SU-DHL-6 (cell line): ENCODE results near the gene MYO9A.

ENCODE experiments used
- H2AFZ ChIP-seq: fragments of 200-600 bp; sonication (generic); 2 replicates; pipeline ENCODE4 v1.6.1; 2014; ENCODE audit warnings: low read depth, mild to moderate bottlenecking, moderate library complexity, mixed read lengths, antibody characterized with exemption, low read length; ENCODE audit not compliant: severe bottlenecking
- H3F3A ChIP-seq: fragments of 200-600 bp; shearing (Covaris generic); 2 replicates; pipeline ENCODE4 v1.6.0; 2016; ENCODE audit warnings: antibody characterized with exemption, mild to moderate bottlenecking; ENCODE audit not compliant: insufficient read depth
- H3K27ac ChIP-seq: fragments of 200-600 bp; sonication (generic); 2 replicates; pipeline ENCODE4 v1.5.1; 2016; ENCODE audit warnings: low read depth, mild to moderate bottlenecking, low read length, moderate library complexity, mixed read lengths
- H3K27me3 ChIP-seq: fragments of 200-600 bp; sonication (generic), shearing (Covaris generic); 2 replicates; pipeline ENCODE4 v1.6.0; 2014; ENCODE audit warnings: mild to moderate bottlenecking, low read length
- H3K36me3 ChIP-seq: fragments of 200-600 bp; sonication (generic); 2 replicates; pipeline ENCODE4 v1.6.1; 2014; ENCODE audit warnings: mild to moderate bottlenecking, low read length, mixed read lengths
- H3K4me2 ChIP-seq: fragments of 300-600, 200-600 bp; shearing (Covaris generic), sonication (generic); 2 replicates; pipeline ENCODE4 v1.6.0; 2014; ENCODE audit warnings: low read length, low read depth, mild to moderate bottlenecking; ENCODE audit not compliant: poor library complexity, severe bottlenecking
- H3K4me3 ChIP-seq: fragments of 200-600 bp; sonication (generic); 2 replicates; pipeline ENCODE4 v1.5.1; 2014; ENCODE audit warnings: antibody characterized with exemption, low read length, mild to moderate bottlenecking, mixed read lengths; ENCODE audit not compliant: insufficient read depth, poor library complexity, severe bottlenecking
- H3K79me2 ChIP-seq: fragments of 200-600 bp; sonication (generic); 2 replicates; pipeline ENCODE4 v1.6.1; 2014; ENCODE audit warnings: mild to moderate bottlenecking, low read length, moderate library complexity; ENCODE audit not compliant: insufficient read depth
- H3K9ac ChIP-seq: fragments of 200-600 bp; sonication (generic); 2 replicates; pipeline ENCODE4 v1.7.0; 2014; ENCODE audit warnings: mild to moderate bottlenecking, low read length
- H3K9me2 ChIP-seq: fragments of 200-600 bp; sonication (generic); replicated peaks from 2 replicates; pipeline ENCODE4 v1.6.1; 2014; ENCODE audit warnings: low read length; ENCODE audit not compliant: insufficient read depth
- H3K9me3 ChIP-seq: fragments of 200-600 bp; sonication (generic); 2 replicates; pipeline ENCODE4 v1.6.1; 2014; ENCODE audit warnings: low read length, mixed read lengths; ENCODE audit not compliant: insufficient read depth
- H4K20me1 ChIP-seq: fragments of 200-600 bp; sonication (generic); 2 replicates; pipeline ENCODE4 v1.6.1; 2014; ENCODE audit warnings: low read depth, mild to moderate bottlenecking, antibody characterized with exemption, low read length, moderate library complexity, mixed read lengths
- CTCF ChIP-seq: fragments of 200-600 bp; sonication (generic); IDR thresholded peaks from one replicate; pipeline ENCODE4 v1.5.1; 2017; ENCODE audit warnings: antibody characterized with exemption, mild to moderate bottlenecking, low read length, moderate library complexity; ENCODE audit not compliant: insufficient read depth, poor library complexity, severe bottlenecking
- EZH2phosphoT487 ChIP-seq: fragments of 200-600 bp; sonication (generic), shearing (Covaris generic); conservative IDR thresholded peaks from 2 replicates; pipeline ENCODE4 v1.6.1; 2018; ENCODE audit warnings: mild to moderate bottlenecking, antibody characterized with exemption, low read length, moderate library complexity, mixed read lengths

MYO9A gene

DNA sequence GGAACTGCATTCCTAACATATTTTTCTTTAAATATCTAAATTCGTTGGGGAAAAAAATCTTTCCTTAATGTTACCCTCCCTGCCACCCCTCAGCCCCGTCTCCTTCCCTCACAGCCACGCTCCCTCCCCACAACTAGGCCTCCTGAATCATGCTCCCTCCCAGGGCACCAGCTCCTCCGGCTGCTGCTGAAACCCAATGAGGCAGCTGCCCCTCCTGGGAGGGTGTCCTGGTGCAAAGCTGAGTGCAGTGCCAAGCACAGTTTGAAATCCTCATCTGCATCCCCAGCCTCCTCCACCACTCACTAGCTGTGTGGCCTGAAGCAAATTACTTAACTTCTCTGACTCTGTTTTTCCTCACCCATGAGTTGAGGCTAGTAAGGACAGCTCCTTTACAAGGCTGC, 310.3 kb downstream of the MYO9A start:
- Histone ChIP-seq H3F3A (no peaks in the 10 kb centered on the region), H3K36me3 (no peaks in the 10 kb centered on the region), H3K9me3 (no peaks in the 10 kb centered on the region), H3K27ac (no peak overlapping the region), H3K9me2 (no peaks in the 10 kb centered on the region), H2AFZ (no peak overlapping the region), H4K20me1 (no peaks in the 10 kb centered on the region), H3K27me3 (no peaks in the 10 kb centered on the region), H3K9ac (no peak overlapping the region), H3K4me3 (no peak overlapping the region), H3K79me2 (no peaks in the 10 kb centered on the region), H3K4me2 (no peak overlapping the region)
- TF ChIP-seq CTCF (no peak), EZH2phosphoT487 (no peak)

DNA sequence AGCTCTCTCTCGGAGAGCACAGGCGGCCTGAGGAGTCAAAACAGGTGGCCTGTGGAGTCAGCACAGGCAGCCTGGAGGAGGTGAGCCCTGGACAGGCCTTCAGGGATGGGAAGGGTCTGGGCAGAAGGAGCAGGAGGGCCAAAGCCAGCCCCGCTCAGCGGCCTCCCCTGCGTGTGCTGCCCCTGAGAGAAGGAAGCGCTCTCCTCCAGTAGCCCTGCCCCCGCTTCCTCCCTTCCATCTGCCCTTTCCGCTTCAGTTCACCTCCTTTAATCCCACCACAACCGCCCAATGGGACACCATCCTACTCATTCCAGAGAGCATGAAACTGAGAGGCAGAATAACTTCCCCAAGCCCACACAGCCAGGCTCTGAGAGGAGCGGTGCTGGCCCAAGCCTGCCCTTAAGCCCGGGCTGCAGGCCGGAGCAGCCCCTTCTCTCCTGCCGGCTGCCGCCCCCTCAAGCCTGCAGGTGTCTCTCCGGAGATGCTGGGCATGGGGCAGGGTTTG, 310.8 kb downstream of the MYO9A start:
- no peaks in the 10 kb centered on the region for H3K9me3 ChIP-seq
- H3F3A ChIP-seq, result no peaks in the 10 kb centered on the region
- H3K9ac ChIP-seq, result no peak overlapping the region
- TF ChIP-seq EZH2phosphoT487 (no peak), CTCF (no peak)
- H3K9me2 ChIP-seq, result no peaks in the 10 kb centered on the region
- H3K4me3 ChIP-seq, result no peak overlapping the region
- H3K4me2 ChIP-seq, result no peak overlapping the region
- H3K27me3 ChIP-seq, result no peaks in the 10 kb centered on the region
- H3K36me3 ChIP-seq, result no peaks in the 10 kb centered on the region
- no peaks in the 10 kb centered on the region for H3K79me2 ChIP-seq
- H2AFZ ChIP-seq, result no peak overlapping the region
- H3K27ac ChIP-seq, result no peak overlapping the region
- H4K20me1 ChIP-seq, result no peaks in the 10 kb centered on the region

DNA sequence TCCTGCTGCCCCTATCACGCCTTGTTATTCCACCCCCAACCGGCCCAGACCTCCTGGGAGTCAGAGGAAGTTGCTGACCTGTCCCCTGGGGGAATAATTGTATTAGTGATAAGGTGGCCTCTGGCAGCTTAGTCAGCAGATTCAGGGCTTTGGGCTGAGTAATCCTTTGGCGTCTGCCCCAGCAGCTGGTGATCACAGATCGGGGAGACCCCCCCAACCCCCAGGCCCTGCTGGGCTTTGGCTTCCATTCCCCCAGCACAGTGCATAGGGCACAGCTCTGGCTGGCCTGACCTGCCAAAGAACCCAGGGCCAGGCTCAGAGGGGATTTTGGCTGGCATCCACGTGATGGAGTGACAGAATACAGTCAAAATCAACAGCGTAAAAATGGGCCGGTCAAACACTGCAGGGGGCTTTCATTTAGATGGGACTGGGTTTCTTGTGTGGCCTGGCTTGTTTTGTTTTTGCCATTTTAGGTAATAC, 311.5 kb downstream of the MYO9A start:
- no peak overlapping the region for H2AFZ ChIP-seq
- H3K27me3 ChIP-seq, result no peaks in the 10 kb centered on the region
- H3K9me3 ChIP-seq, result no peaks in the 10 kb centered on the region
- H3K36me3 ChIP-seq, result no peaks in the 10 kb centered on the region
- H3K4me2 ChIP-seq, result no peak overlapping the region
- no peak for TF ChIP-seq EZH2phosphoT487
- no peak for TF ChIP-seq CTCF
- H3K79me2 ChIP-seq, result no peaks in the 10 kb centered on the region
- H4K20me1 ChIP-seq, result no peaks in the 10 kb centered on the region
- no peak overlapping the region for H3K4me3 ChIP-seq
- H3K9me2 ChIP-seq, result no peaks in the 10 kb centered on the region
- H3K9ac ChIP-seq, result no peak overlapping the region
- H3F3A ChIP-seq, result no peaks in the 10 kb centered on the region
- no peak overlapping the region for H3K27ac ChIP-seq
